ENCODE results near the gene ECEL1.

The ECEL1 gene

DNA sequence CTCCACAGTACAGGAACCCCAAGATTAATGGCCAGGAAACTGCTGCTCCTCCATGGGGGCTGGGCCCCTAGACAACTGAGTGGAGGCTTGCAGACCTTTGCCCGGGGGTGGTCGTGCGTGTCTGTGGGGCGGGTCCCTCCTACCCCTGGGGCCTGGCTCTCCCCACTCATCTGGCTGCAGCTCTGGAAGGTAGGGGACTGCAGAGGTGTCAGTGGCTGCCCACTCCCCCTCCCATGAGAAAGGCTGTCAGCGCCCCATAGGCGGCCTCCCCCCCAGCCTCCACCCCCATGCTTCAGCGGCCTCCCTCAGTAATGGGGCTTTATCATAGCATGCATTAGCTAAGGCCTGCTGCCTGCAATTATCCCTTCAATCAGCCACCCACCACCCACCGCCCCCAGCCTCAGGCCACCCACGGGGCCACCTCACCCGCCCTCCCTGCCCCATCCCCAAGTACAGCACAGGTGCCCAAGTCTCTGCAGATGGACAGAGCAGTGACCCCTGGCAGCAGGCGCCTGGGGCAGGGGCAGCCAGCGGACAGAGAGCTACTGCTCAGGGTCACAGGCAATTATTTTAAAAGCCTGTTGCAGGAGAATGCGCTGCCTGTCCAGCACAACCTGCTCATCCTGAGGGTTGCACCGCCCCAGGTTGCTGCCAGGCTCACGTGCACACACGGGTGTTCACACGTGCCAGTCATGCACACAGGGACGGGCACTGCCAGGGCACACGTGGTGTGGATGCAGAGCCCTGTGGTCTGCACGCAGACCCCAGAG is 9.1 kb upstream of the ECEL1 start:
- no peak for DNase-seq

GRCh38 chr2:232495292-232495691 is 7.7 kb upstream of the ECEL1 start:
- no peak for DNase-seq

DNA sequence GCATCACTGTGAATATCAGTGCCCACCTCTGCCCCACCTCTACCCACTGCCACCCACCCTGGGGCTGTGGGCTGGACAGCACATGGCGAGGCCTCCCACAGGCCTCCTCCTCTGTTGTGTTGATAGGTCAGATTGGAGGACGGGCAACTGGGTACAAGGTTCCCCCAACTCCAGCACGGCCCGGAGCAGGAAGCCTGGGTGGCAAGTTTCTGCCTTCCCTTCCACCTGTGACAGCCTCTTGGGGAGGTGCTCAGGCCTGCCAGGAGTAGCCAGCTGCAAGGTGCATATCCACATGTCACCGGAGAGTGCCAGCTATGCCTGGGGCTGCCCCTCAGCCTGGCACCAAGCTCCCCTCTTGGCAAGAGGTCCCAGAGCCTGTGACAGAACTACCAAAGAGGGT is 6.9 kb upstream of the ECEL1 start:
- no peak for DNase-seq

DNA sequence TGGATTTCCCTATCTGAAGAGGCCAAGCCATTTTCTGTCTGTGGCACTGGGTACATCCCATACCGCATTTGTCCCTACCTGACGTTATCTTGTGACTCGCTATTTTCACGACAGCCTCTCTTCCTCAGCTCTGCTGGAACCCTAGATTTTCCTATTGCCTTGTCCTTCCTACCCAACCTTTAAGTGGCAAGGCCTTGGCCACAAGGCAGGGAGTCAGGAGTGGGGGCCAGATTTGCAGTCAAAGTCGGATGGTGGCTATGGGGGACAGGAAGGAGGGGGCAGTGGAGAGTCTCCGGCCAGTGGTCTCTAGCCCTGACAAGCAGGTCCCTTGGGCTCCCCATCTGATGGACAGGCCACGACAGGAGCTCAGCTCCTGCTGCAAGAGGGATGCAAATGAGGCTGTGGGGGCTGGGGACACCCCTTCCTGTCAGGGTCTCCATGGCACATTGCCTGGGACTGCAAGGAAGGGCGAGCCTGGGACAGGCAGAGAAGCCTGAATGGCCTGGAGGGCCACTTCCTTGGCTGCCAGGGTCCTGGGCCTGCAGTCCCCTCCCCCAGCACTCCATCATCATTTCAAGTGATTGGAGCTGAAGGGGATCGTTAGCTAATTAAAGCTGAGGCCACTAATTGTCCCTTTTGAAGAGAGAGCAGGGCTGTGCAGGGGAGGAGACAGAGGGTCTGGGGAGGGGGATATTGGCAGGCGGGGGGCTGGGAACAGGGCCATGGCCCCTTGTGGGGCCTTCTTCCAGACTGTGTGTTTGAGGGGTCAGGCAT is 6.3 kb upstream of the ECEL1 start:
- no peak for DNase-seq

DNA sequence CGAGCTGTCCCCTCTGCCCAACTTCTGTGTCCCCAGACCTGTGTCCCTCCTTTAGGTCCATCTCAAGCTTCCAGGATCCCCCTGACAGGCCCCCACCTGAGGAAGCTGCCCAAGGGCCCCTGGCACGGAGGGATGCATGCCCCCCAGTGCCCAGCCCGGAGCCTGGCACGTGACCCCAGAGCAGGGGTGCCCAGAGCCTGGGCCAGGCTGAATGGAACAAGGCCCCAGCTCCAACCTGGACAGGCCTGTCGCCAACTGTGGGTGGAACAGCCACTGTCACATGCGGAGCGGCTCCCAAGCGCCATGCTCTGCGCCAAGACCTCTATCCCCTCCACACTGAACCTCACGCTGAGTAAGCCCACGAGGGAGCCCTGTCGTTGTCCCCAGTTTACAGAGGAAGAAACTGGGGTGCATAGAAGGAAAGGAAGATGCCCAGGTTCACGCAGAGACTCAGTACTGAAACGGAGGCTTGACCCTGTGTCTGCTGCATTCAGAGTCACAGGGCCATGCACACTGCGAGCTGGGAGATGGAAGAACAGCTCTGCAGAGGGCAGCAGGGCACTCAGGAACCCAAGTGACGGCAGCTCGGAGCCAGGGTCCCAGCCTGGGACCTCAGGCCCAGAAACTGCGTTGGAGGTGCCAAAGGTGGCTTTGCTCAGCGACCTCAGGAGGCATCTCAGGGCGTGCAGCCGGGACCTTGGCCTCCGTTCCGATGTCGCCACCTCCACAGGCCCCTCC is 5.5 kb upstream of the ECEL1 start:
- DNase-seq = no peak

DNA sequence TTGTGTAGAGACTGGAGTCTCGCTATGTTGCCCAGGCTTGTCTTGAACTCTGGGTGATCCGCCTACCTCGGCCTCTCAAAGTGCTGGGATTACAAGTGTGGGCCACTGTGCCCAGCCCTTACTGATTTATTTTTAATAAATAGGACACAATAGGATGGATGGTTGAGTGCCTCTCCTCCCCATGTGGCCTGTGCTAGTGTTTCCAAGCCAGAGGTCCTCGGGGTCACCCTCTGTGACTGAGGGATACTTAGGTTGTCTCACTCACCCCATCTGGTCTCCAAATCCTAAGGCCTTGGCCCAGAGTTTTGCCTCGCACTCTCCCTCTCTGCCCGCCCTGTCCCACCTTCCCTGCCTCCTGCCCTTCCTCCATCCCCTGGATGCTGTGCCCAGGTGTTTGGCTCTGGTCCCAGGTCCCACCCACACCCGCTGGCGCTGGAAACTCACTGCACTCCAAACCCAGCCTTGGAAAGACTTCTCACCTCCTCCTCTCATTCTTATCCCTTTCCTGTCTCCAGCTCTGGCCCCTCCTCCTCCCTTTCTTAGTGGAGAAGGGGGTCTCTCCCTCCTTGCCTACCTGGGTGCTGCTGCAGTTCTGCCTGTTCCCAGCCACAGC is 4.7 kb upstream of the ECEL1 start:
- DNase-seq = no peak

DNA sequence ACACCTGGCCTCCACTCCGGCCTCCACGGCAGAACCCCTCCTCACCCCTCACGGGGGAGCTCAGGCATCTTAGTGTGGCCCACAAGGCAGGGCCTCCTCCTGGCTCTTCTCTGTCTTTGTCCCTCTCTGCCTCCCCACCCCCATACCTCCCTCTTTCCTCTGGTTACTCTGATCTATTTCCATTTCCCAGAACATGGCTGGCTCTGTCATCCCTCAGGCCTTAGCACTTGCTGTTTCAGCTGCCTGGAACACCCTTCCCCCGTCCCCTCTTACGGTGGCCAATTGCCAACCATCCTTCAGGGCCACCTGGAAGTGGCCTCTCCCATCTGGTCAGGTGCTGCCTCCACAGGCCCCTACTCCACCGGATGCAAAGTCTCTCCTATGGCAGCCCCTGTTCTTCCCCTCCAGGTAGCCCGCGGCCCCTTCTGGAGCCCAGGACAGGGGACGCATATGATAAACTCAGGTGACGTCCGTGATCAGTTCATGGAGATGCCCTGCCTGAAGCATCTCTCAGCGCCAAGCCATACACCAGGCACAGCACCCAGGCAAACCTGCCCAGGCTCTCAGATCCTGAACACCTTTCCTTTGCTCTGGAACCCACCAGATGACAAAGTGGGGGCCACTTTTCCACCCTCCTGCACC is 3.6 kb upstream of the ECEL1 start:
- DNase-seq = no peak

- no peak for DNase-seq
These were observed 2.8 kb upstream of the ECEL1 start for GRCh38 chr2:232490221-232491138.

GRCh38 chr2:232489516-232490220 is 2.0 kb upstream of the ECEL1 start:
- no peak for DNase-seq

GRCh38 chr2:232488721-232489300 is 1.2 kb upstream of the ECEL1 start:
- DNase-seq = no peak

GRCh38 chr2:232488097-232488711 is 570 bp upstream of the ECEL1 start:
- no peak for DNase-seq

DNA sequence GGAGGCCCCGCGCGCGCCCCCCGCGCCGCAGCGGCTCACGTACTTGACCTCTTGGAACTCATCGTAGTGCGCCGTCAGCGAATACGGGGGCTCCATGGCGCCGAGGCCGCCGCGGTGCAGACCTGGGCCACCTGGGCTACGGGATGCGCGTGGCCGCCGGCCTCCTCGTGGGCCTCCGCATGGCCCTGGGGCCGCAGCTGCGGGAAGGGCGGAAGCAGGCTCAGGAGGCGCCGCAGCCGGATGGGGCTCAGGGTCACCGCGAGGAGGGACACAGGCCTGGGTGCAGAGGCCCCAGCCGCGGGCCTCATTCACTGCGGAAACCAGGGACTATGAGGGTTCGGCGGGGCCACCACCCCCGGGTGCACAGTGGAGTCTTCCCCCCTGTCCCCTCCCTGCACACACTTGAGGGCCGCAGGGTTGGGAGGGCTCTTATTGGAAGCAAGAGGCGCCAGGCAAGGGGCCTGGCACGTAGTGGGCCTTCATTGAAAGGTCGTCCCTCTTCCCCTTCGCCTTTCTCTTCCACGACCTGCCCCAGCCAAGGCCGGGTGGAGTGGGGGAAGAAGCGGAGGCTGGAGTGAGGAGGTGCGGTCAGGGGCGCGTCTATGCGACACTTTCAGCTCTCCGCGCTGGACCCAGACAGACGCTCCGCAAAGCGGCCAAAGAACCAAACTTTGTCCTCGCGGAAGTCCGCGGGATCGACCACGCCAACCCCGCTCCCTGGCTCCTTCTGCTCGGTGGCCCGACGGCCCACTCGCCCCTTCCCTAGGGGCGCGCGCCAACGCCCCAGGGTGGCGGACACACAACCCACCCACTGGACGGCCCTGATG is 863 bp downstream of the ECEL1 start:
- no peak for DNase-seq

- no peak for DNase-seq
These were observed 1.7 kb downstream of the ECEL1 start for GRCh38 chr2:232485757-232486557.

DNA sequence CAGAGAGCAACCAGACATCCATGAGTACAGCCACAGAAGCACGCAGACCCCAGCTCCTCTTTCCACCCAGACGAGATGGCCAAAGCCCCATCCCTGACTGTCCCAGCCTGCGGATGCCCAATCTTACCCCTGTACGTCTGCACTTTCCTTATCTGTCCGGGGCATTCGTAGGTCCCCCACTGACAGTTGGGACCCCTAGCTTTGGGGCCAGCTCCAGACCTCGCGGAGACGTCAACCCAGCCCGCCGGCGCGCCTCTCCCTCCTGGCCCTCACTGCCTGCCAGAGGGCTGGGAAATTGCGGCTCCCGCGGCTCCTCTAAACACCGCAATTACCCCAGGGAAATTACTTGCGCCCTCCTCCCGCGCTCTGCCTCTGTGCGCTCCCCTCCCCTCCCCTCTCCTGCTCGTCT is 2.3 kb downstream of the ECEL1 start:
- no peak for DNase-seq

- DNase-seq = no peak
These were observed 2.8 kb downstream of the ECEL1 start for GRCh38 chr2:232484628-232485347.

DNA sequence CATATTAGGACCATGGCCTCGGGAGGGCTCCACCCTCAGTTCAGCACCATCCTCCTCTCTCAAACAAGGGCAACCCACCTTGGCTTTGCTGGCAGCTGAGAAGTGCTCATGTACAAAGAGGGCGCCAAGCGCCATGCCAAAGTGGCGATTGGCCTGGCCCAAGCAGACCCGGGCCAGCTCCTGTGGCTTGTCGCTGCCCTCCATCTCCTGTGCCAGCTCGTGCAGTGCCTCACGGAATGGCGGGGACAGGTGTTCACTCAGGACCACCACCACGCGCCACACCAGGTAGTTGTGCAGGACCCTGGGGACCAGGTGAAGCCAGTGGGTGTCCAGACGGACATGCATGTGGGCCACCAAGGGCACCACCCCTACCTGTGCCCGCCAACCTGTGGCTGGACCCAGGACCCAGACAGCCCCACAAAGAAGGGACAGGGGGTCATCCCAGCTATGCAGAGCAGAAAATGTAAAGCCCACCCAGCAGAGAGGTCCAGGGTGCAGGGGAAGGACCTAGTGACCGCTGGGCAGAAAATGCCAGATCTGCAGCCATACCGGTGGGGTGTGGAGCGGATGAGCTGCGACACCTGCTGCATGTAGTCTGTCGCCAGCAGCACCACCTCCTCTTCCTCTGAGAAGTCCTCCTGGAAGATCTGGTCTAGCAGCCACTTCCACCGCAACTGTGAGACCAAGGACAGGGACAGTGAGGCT is 3.6 kb downstream of the ECEL1 start:
- DNase-seq = no peak
